Astrocyte (in vitro differentiated cells and primary cell): ENCODE data around the gene METTL3. TPM values are rescaled to one million over a fixed set of nuclear protein-coding genes. Genes with fewer than 3 reads are reported as not detected.

ENCODE experiments used
- DNase-seq: peaks from one replicate; pipeline ENCODE4 v3.0.0-alpha.2; 2010; ENCODE audit warnings: low read depth
- FAIRE-seq: peaks from 2 replicates; lab custom pipeline; 2011; peaks lifted over from hg19 to GRCh38; lab: Jason Lieb, UNC
- H2AFZ ChIP-seq: 2 replicates; pipeline ENCODE4 v1.6.0; 2012; ENCODE audit warnings: low read depth, low read length, inconsistent platforms
- H3K27ac ChIP-seq: 2 replicates; pipeline ENCODE4 v1.5.1; 2011; ENCODE audit warnings: low read depth, low read length, inconsistent platforms
- H3K27me3 ChIP-seq: 2 replicates; pipeline ENCODE4 v1.6.0; 2011; ENCODE audit warnings: low read length, inconsistent platforms; ENCODE audit not compliant: insufficient read depth
- H3K36me3 ChIP-seq: 2 replicates; pipeline ENCODE4 v1.5.1; 2011; ENCODE audit warnings: low read length, inconsistent platforms; ENCODE audit not compliant: insufficient read depth
- H3K4me1 ChIP-seq: 2 replicates; pipeline ENCODE4 v1.5.1; 2011; ENCODE audit warnings: low read length, inconsistent platforms; ENCODE audit not compliant: insufficient read depth
- H3K4me2 ChIP-seq: 2 replicates; pipeline ENCODE4 v1.6.0; 2012; ENCODE audit warnings: low read length, inconsistent platforms
- H3K4me3 ChIP-seq: 2 replicates; pipeline ENCODE4 v1.5.1; 2011; ENCODE audit warnings: low read depth, mild to moderate bottlenecking, low read length, inconsistent platforms; ENCODE audit not compliant: insufficient read depth
- H3K79me2 ChIP-seq: 2 replicates; pipeline ENCODE4 v1.6.0; 2012; ENCODE audit warnings: mild to moderate bottlenecking, low read length, inconsistent platforms; ENCODE audit not compliant: insufficient read depth
- H3K9ac ChIP-seq: 2 replicates; pipeline ENCODE4 v1.6.0; 2012; ENCODE audit warnings: mild to moderate bottlenecking, low read length, inconsistent platforms
- H3K9me3 ChIP-seq: 2 replicates; pipeline ENCODE4 v1.5.1; 2012; ENCODE audit warnings: low read depth, mild to moderate bottlenecking, low read length, inconsistent platforms; ENCODE audit not compliant: insufficient read depth
- H4K20me1 ChIP-seq: 2 replicates; pipeline ENCODE4 v1.6.0; 2012; ENCODE audit warnings: low read length, inconsistent platforms; ENCODE audit not compliant: insufficient read depth
- H3K27ac Mint-ChIP-seq: one replicate; pipeline ENCODE4 v1.8.0; 2021; ENCODE audit warnings: mild to moderate bottlenecking, mixed read lengths; ENCODE audit not compliant: unreplicated experiment
- H3K27me3 Mint-ChIP-seq: one replicate; pipeline ENCODE4 v1.8.0; 2021; ENCODE audit warnings: low read depth, mixed read lengths; ENCODE audit not compliant: unreplicated experiment
- H3K36me3 Mint-ChIP-seq: one replicate; pipeline ENCODE4 v1.8.0; 2021; ENCODE audit warnings: low read depth, mixed read lengths; ENCODE audit not compliant: unreplicated experiment
- H3K4me1 Mint-ChIP-seq: one replicate; pipeline ENCODE4 v1.8.0; 2021; ENCODE audit warnings: low read depth, mixed read lengths; ENCODE audit not compliant: unreplicated experiment
- H3K4me3 Mint-ChIP-seq: one replicate; pipeline ENCODE4 v1.8.0; 2021; ENCODE audit warnings: mild to moderate bottlenecking, moderate library complexity, mixed read lengths; ENCODE audit not compliant: unreplicated experiment
- H3K9me3 Mint-ChIP-seq: one replicate; pipeline ENCODE4 v1.8.0; 2021; ENCODE audit warnings: mild to moderate bottlenecking, mixed read lengths; ENCODE audit not compliant: unreplicated experiment
- EZH2 ChIP-seq: IDR thresholded peaks from 2 replicates; pipeline ENCODE4 v1.6.1; 2012; ENCODE audit warnings: mild to moderate bottlenecking, low read length, inconsistent platforms; ENCODE audit not compliant: insufficient read depth
- total RNA-seq: library from RNA; stranded (reverse); gene quantifications from 2 replicates; pipeline ENCODE4 v1.2.1, GENCODE V29; 2021
- TF ChIP-seq, protein P1 (sequence below): IDR thresholded peaks from 2 replicates; pipeline ENCODE4 v1.5.1; 2011; ENCODE audit warnings: low read depth, mild to moderate bottlenecking, inconsistent platforms, low read length, moderate library complexity; ENCODE audit not compliant: insufficient read depth

METTL3 gene
- total RNA-seq, 1 donor from 2014 or later = 44.0 TPM

DNA sequence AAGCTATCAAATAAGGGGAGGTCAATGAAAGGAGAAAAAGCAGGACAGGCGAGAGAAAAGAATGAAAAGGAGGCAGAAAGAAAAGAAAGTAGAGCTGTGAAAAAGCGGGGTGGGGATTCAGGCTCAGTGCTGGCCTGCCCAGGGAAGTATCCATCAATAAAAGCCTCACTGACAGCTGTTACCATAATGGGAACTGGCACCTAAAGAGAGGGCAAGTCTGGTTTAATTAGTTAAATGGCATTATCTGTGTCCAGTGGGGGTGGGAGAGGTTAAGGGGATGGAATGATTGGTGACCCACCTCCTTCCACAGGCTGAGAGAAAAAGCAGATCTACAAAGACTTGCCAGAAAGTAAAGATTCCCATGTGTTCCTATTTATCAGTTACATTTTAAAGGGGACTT is 7.6 kb upstream of the METTL3 start:
- H3K27ac ChIP-seq = no peak overlapping the region
- Mint-ChIP-seq H3K4me3 (no peak overlapping the region), H3K4me1 (peaks cover 25% of the 10 kb centered on the region), H3K27me3 (no peaks in the 10 kb centered on the region), H3K36me3 (peaks cover 8% of the 10 kb centered on the region), H3K9me3 (peaks cover 2% of the 10 kb centered on the region), H3K27ac (no peak overlapping the region)
- no peak overlapping the region for H3K4me3 ChIP-seq
- H3K4me2 ChIP-seq = no peak overlapping the region
- H3K27me3 ChIP-seq = no peaks in the 10 kb centered on the region
- H3K9ac ChIP-seq = no peak overlapping the region
- H3K79me2 ChIP-seq = no peaks in the 10 kb centered on the region
- TF ChIP-seq, protein P1, sequence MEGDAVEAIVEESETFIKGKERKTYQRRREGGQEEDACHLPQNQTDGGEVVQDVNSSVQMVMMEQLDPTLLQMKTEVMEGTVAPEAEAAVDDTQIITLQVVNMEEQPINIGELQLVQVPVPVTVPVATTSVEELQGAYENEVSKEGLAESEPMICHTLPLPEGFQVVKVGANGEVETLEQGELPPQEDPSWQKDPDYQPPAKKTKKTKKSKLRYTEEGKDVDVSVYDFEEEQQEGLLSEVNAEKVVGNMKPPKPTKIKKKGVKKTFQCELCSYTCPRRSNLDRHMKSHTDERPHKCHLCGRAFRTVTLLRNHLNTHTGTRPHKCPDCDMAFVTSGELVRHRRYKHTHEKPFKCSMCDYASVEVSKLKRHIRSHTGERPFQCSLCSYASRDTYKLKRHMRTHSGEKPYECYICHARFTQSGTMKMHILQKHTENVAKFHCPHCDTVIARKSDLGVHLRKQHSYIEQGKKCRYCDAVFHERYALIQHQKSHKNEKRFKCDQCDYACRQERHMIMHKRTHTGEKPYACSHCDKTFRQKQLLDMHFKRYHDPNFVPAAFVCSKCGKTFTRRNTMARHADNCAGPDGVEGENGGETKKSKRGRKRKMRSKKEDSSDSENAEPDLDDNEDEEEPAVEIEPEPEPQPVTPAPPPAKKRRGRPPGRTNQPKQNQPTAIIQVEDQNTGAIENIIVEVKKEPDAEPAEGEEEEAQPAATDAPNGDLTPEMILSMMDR = no peak
- TF ChIP-seq EZH2 = no peak
- H3K4me1 ChIP-seq = peaks cover 13% of the 10 kb centered on the region
- FAIRE-seq (no peak), DNase-seq (no peak)
- no peaks in the 10 kb centered on the region for H3K9me3 ChIP-seq
- no peaks in the 10 kb centered on the region for H3K36me3 ChIP-seq
- no peak overlapping the region for H2AFZ ChIP-seq
- H4K20me1 ChIP-seq = no peaks in the 10 kb centered on the region

DNA sequence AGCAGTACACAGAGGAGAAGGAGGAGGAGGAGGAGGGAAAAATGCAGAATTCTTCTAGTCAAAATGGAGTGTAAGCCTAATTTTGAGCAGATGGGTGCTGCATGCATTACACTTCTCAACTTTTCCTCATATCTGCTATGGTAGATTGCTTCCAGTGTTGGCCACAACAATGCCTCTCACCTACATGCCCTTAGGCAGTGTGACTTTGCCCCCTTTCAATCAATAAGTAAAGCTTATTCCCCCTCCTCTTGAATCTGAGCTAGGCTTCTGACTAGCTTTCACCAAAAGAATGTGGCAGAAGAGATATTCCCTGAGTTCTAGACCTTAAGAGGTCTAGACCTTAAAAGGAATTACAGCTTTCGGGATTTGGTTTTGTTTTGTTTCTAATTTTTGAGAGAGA is 3.2 kb upstream of the METTL3 start:
- Histone ChIP-seq H4K20me1 (peaks cover 2% of the 10 kb centered on the region), H3K27ac (no peak overlapping the region), H3K4me2 (no peak overlapping the region), H3K4me3 (no peak overlapping the region), H3K79me2 (peaks cover 18% of the 10 kb centered on the region), H3K9ac (no peak overlapping the region), H3K4me1 (no peaks in the 10 kb centered on the region), H3K36me3 (no peaks in the 10 kb centered on the region), H2AFZ (no peak overlapping the region), H3K9me3 (no peaks in the 10 kb centered on the region), H3K27me3 (no peaks in the 10 kb centered on the region)
- no peaks in the 10 kb centered on the region for H3K27me3 Mint-ChIP-seq
- TF ChIP-seq EZH2 = no peak
- TF ChIP-seq, protein P1 = no peak
- no peaks in the 10 kb centered on the region for H3K36me3 Mint-ChIP-seq
- peaks cover 9% of the 10 kb centered on the region for H3K4me1 Mint-ChIP-seq
- H3K4me3 Mint-ChIP-seq = no peak overlapping the region
- FAIRE-seq (no peak), DNase-seq (no peak)
- no peak overlapping the region for H3K27ac Mint-ChIP-seq
- H3K9me3 Mint-ChIP-seq = no peaks in the 10 kb centered on the region

DNA sequence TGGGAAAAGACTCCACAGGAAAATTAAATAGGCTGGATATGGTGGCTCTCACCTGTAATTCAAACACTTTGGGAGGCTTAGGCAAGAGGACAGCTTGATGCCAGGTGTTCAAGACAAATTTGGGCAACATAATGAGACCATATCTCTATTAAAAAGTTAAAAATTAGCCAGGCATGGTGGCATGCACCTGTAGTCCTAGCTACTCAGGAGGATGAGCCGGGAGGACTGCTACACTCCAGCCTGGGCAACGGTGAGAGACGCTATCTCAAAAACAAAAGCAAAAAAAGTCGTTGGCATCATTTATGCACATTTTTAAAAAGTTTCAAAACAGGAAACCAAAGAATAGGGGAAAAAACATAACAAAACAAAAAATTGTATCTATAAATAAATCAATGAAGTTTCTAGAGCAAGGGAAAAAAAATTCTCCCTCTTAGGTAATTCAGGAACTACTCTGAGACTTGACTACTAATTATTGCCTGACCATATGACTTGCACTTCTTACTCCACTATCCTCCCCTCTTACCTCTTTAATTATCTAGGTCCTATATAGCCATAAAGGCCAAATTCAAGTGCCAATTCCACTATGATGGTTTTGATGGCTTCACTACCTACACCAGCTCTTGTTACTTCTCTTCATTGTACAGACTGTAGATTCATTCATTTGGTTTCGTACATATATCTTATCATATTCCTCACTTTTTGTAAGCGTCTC is 1.6 kb downstream of the METTL3 start:
- Mint-ChIP-seq H3K36me3 (no peaks in the 10 kb centered on the region), H3K4me1 (peaks cover 13% of the 10 kb centered on the region), H3K27me3 (no peaks in the 10 kb centered on the region), H3K9me3 (no peaks in the 10 kb centered on the region), H3K4me3 (peak overlapping the region; percentile 94), H3K27ac (peak overlapping the region; percentile 88)
- Histone ChIP-seq H4K20me1 (peaks cover 10% of the 10 kb centered on the region), H3K9ac (peak overlapping the region; percentile 93), H3K4me3 (peak overlapping the region; percentile 84), H3K36me3 (no peaks in the 10 kb centered on the region), H3K9me3 (no peaks in the 10 kb centered on the region), H2AFZ (no peak overlapping the region), H3K4me2 (peak overlapping the region; percentile 93), H3K27ac (no peak overlapping the region), H3K4me1 (no peaks in the 10 kb centered on the region), H3K79me2 (peaks cover 60% of the 10 kb centered on the region), H3K27me3 (no peaks in the 10 kb centered on the region)
- FAIRE-seq (no peak), DNase-seq (no peak)
- TF ChIP-seq, protein P1 = no peak
- no peak for TF ChIP-seq EZH2
